Right lobe of liver (tissue), 6 donors: Measurements from ENCODE around the gene CCR2. TPM values are rescaled to one million over a fixed set of nuclear protein-coding genes. Genes with fewer than 3 reads are reported as not detected.

Experiments used
- ATAC-seq, 4 donors: fragments of 200-7000 bp; cut with Tn5 transposase; one replicate each; pipeline ENCODE4 v1.9.1; 2020; ENCODE audit warnings: mild to moderate bottlenecking in 4 of 4, moderate library complexity in 4 of 4
- DNase-seq, 3 donors: peaks; one replicate each; pipeline ENCODE4 v3.0.0-alpha.2; 2020
- H3K27ac ChIP-seq, 3 donors: fragments of 200-600 bp; one replicate each; pipeline ENCODE4 v1.8.0; 2022
- H3K27me3 ChIP-seq, 2 donors: fragments of 200-600 bp; one replicate each; pipeline ENCODE4 v1.8.0; 2022
- H3K36me3 ChIP-seq, 4 donors: fragments of 200-600 bp; sonication (generic) in 1 of 4; one replicate each; pipeline versions ENCODE4 v1.5.1 to v1.8.0; 2017 to 2022; ENCODE audit warnings: control low read depth in 1 of 4
- H3K4me1 ChIP-seq, 4 donors: fragments of 200-600 bp; sonication (generic) in 1 of 4; one replicate each; pipeline versions ENCODE4 v1.5.1 to v1.8.0; 2017 to 2022; ENCODE audit warnings: control low read depth in 1 of 4
- H3K4me3 ChIP-seq, 3 donors: fragments of 200-600 bp; one replicate each; pipeline ENCODE4 v1.8.0; 2022
- H3K9me3 ChIP-seq, 4 donors: fragments of 200-600 bp; sonication (generic) in 1 of 4; one replicate each; pipeline versions ENCODE4 v1.5.1 to v1.8.0; 2017 to 2022; ENCODE audit warnings: control low read depth in 1 of 4
- POLR2A ChIP-seq: fragments of 450-650 bp; IDR thresholded peaks from one replicate; pipeline ENCODE4 v1.6.1; 2017; ENCODE audit warnings: antibody characterized with exemption, mild to moderate bottlenecking
- WGBS: methylation state at CpG from one replicate; pipeline ENCODE4 v1.1.6; 2018; ENCODE audit warnings: low coverage, low lambda C conversion rate; ENCODE audit not compliant: insufficient coverage; ENCODE audit errors: missing lambda C conversion rate; 5-methylcytosine and 5-hydroxymethylcytosine counted together
- intact Hi-C, 2 donors: fragments of 100-400 bp; cut with DNase I; formaldehyde crosslinking; loops; one replicate each; pipeline versions ENCODE4 v1.11.2 to v1.14.1; 2022
- total RNA-seq, 6 experiments: library from RNA; depleted of rRNA in 2 of 6; stranded (reverse); fragments of >200 nt in 2 of 6; fragmentation: NEBNext Ultra II Directional in 3 of 6; extraction: Animal tissue kit (Norgen Biotek cat#: 25700) in 3 of 6; gene quantifications; one replicate each; pipeline versions ENCODE4 v1.1.0 to v1.2.4, GENCODE V29; 2016 to 2023
- TF ChIP-seq, protein P1 (sequence below), 4 donors: fragments of 200-600 bp in 3 of 4; fragments of 450-650 bp in 1 of 4; IDR thresholded peaks; one replicate each; pipeline versions ENCODE4 v1.5.1 to v1.8.0; 2016 to 2022; ENCODE audit warnings: antibody characterized with exemption in 4 of 4, mild to moderate bottlenecking in 2 of 4
- donor health status: DM: no; HTN: yes; CAD: no.
- donor health status: DM: no; HTN: no; CAD: no.
- donor health status: DM: no; HTN: no; CAD: no.
- donor health status: DM: no; HTN: yes; CAD: no.
- donor health status: DM: no; HTN: yes; CAD: no.

CCR2 gene
- total RNA-seq, 6 experiments from 2014 or later = 0.66 to 1.5 (median 0.92) TPM

DNA sequence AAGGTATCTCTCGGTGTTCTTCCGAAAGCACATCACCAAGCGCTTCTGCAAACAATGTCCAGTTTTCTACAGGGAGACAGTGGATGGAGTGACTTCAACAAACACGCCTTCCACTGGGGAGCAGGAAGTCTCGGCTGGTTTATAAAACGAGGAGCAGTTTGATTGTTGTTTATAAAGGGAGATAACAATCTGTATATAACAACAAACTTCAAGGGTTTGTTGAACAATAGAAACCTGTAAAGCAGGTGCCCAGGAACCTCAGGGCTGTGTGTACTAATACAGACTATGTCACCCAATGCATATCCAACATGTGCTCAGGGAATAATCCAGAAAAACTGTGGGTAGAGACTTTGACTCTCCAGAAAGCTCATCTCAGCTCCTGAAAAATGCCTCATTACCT lies 4.6 kb downstream of the CCR2 start:
- Histone ChIP-seq H3K4me1 (no peaks in the 10 kb centered on the region), H3K27me3 (no peaks in the 10 kb centered on the region), H3K36me3 (no peaks in the 10 kb centered on the region), H3K27ac (no peak overlapping the region), H3K9me3 (no peaks in the 10 kb centered on the region), H3K4me3 (no peak overlapping the region)
- TF ChIP-seq, protein P1, sequence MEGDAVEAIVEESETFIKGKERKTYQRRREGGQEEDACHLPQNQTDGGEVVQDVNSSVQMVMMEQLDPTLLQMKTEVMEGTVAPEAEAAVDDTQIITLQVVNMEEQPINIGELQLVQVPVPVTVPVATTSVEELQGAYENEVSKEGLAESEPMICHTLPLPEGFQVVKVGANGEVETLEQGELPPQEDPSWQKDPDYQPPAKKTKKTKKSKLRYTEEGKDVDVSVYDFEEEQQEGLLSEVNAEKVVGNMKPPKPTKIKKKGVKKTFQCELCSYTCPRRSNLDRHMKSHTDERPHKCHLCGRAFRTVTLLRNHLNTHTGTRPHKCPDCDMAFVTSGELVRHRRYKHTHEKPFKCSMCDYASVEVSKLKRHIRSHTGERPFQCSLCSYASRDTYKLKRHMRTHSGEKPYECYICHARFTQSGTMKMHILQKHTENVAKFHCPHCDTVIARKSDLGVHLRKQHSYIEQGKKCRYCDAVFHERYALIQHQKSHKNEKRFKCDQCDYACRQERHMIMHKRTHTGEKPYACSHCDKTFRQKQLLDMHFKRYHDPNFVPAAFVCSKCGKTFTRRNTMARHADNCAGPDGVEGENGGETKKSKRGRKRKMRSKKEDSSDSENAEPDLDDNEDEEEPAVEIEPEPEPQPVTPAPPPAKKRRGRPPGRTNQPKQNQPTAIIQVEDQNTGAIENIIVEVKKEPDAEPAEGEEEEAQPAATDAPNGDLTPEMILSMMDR (IDR thresholded peaks at IDR 0.05) = no peak
- no peak for TF ChIP-seq POLR2A
- ATAC-seq (no peak), DNase-seq (no peak)
- 52% methylated on average over 5 of the region's 6 CpGs for whole genome bisulfite sequencing
- intact Hi-C loops = no loop called here

DNA sequence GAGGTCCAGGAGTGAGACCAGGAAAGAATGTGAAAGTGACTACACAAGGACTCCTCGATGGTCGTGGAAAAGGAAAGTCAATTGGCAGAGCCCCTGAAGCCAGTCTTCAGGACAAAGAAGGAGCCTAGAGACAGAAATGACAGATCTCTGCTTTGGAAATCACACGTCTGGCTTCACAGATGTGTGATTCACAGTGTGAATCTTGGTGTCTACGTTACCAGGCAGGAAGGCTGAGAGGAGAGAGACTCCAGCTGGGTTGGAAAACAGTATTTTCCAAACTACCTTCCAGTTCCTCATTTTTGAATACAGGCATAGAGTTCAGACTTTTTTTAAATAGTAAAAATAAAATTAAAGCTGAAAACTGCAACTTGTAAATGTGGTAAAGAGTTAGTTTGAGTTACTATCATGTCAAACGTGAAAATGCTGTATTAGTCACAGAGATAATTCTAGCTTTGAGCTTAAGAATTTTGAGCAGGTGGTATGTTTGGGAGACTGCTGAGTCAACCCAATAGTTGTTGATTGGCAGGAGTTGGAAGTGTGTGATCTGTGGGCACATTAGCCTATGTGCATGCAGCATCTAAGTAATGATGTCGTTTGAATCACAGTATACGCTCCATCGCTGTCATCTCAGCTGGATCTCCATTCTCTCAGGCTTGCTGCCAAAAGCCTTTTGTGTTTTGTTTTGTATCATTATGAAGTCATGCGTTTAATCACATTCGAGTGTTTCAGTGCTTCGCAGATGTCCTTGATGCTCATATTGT lies 6.0 kb downstream of the CCR2 start:
- no peak for ATAC-seq
- TF ChIP-seq, protein P1 (IDR thresholded peaks at IDR 0.05) = no peak
- no peak for TF ChIP-seq POLR2A
- WGBS = 52% methylated on average over 11 of the region's 11 CpGs
- no peak for DNase-seq
- Histone ChIP-seq H3K9me3 (no peaks in the 10 kb centered on the region), H3K36me3 (no peaks in the 10 kb centered on the region), H3K27me3 (no peaks in the 10 kb centered on the region), H3K4me3 (no peak overlapping the region), H3K4me1 (no peaks in the 10 kb centered on the region), H3K27ac (no peak overlapping the region)
- intact Hi-C loops = no loop called here

DNA sequence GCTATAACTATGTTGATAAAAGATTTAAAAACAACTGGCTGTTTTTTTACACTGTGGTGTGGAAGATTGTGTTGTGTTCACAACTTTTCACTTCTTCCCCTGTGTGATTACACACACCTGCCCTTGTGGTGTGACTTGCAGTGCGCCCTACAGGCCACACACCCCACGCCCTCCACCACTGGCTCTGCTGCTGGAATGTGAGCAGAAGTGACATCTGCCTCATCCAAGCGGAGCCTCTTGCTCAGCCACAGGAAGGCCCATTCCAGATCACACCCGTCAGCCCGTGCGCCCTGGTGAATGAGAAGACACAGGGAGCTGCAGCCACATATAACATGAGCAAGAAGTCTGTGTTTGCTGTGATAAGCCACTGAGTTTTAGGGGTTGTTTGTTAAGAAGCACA lies 7.0 kb downstream of the CCR2 start:
- H3K4me1 ChIP-seq = no peaks in the 10 kb centered on the region
- intact Hi-C loops = no loop called here
- H3K36me3 ChIP-seq = no peaks in the 10 kb centered on the region
- ATAC-seq = no peak
- no peaks in the 10 kb centered on the region for H3K27me3 ChIP-seq
- H3K27ac ChIP-seq = no peak overlapping the region
- no peak overlapping the region for H3K4me3 ChIP-seq
- H3K9me3 ChIP-seq = no peaks in the 10 kb centered on the region
- TF ChIP-seq, protein P1 (IDR thresholded peaks at IDR 0.05) = no peak
- no peak for TF ChIP-seq POLR2A
- WGBS = 64% methylated on average over 5 of the region's 6 CpGs
- no peak for DNase-seq

DNA sequence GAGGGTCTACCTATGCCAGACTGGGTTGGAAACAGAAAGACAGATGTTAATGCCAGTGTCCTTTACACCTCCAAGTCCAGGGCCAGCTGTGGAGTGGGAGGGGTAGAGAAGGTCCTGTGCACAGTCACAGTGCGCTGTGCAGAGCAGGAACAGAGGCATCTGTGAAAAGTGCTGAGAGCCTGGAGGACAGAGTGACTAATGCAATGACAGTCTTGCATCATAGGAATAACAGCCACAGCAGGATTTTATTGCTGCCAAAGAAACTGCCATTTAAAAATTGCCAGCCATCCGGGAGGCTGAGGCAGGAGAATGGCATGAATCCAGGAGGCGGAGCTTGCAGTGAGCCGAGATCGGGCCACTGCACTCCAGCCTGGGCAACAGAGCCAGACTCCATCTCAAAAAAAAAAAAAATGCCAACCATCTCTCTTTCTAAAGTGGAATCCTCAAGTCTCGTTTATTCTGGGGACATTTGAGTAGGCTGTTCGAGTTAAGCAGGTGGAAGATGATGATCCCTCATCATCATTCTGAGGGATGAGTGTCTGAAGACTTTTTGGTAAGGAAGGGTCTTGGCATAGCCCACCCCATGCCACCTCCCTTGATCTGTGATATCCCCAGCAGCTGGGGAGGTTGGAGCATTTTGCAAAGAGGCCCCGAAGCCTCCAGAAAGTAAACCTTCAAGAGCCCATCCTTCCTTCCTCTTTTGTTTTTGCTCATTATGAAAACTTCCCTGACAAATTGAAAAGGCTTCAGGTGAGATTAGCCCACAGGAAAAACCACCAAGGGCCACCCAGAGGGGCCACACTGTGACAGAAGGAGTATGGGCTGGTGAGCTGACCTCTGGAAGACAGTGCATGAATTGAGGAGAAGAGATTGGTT lies 7.7 kb downstream of the CCR2 start:
- Histone ChIP-seq H3K4me1 (no peaks in the 10 kb centered on the region), H3K36me3 (no peaks in the 10 kb centered on the region), H3K27ac (no peak overlapping the region), H3K9me3 (no peaks in the 10 kb centered on the region), H3K27me3 (no peaks in the 10 kb centered on the region), H3K4me3 (no peak overlapping the region)
- peak in 3 of 4 donors; percentile 51 to 75 (median 52) for ATAC-seq
- 34% methylated on average over 7 of the region's 8 CpGs for WGBS
- DNase-seq = no peak
- TF ChIP-seq, protein P1 (IDR thresholded peaks at IDR 0.05) = no peak
- no peak for TF ChIP-seq POLR2A
- intact Hi-C loops = no loop called here
